Endodermal cell (in vitro differentiated cells): ENCODE data around the gene MAL. TPM values are rescaled to one million over a fixed set of nuclear protein-coding genes. Genes with fewer than 3 reads are reported as not detected.

Source experiments
- DNase-seq: peaks from one replicate; pipeline ENCODE4 v3.0.0-alpha.2; 2017
- H3K27ac ChIP-seq: 2 replicates; pipeline ENCODE4 v1.5.1; 2013; ENCODE audit warnings: mild to moderate bottlenecking, low read depth, low read length, moderate library complexity
- H3K27me3 ChIP-seq: 2 replicates; pipeline ENCODE4 v1.6.1; 2013; ENCODE audit warnings: mild to moderate bottlenecking, low read length, moderate library complexity; ENCODE audit not compliant: insufficient read depth, control insufficient read depth, poor library complexity, severe bottlenecking
- H3K36me3 ChIP-seq: 2 replicates; pipeline ENCODE4 v1.7.0; 2013; ENCODE audit warnings: mild to moderate bottlenecking, low read length, moderate library complexity; ENCODE audit not compliant: control insufficient read depth, insufficient read depth
- H3K4me1 ChIP-seq: one replicate; pipeline ENCODE4 v1.7.0; 2013; ENCODE audit warnings: low read length; ENCODE audit not compliant: control insufficient read depth, insufficient read depth
- H3K4me3 ChIP-seq: 2 replicates; pipeline ENCODE4 v1.5.1; 2013; ENCODE audit warnings: mild to moderate bottlenecking, low read length, moderate library complexity
- H3K9ac ChIP-seq: 2 replicates; pipeline ENCODE4 v1.6.1; 2013; ENCODE audit warnings: mild to moderate bottlenecking, low read length, moderate library complexity; ENCODE audit not compliant: poor library complexity, severe bottlenecking; ENCODE audit errors: extremely low read depth
- H3K9me3 ChIP-seq: 2 replicates; pipeline ENCODE4 v1.6.1; 2013; ENCODE audit warnings: mild to moderate bottlenecking, low read length, moderate library complexity; ENCODE audit not compliant: control insufficient read depth
- H3K27ac Mint-ChIP-seq: 2 replicates; pipeline ENCODE4 v1.8.0; 2020; ENCODE audit warnings: mixed read lengths
- H3K27me3 Mint-ChIP-seq: 2 replicates; pipeline ENCODE4 v1.8.0; 2021; ENCODE audit warnings: mild to moderate bottlenecking, mixed read lengths; ENCODE audit not compliant: insufficient read depth
- H3K36me3 Mint-ChIP-seq: 2 replicates; pipeline ENCODE4 v1.8.0; 2020; ENCODE audit warnings: low read depth, mixed read lengths
- H3K4me1 Mint-ChIP-seq: 2 replicates; pipeline ENCODE4 v1.8.0; 2020; ENCODE audit warnings: mixed read lengths
- H3K4me3 Mint-ChIP-seq: 2 replicates; pipeline ENCODE4 v1.8.0; 2020; ENCODE audit warnings: mild to moderate bottlenecking, moderate library complexity, mixed read lengths
- H3K9me3 Mint-ChIP-seq: 2 replicates; pipeline ENCODE4 v1.8.0; 2020; ENCODE audit warnings: mild to moderate bottlenecking, mixed read lengths
- CTCF ChIP-seq: fragments of 200-600 bp; sonication (generic); conservative IDR thresholded peaks from 2 replicates; pipeline ENCODE4 v1.5.0; 2021; ENCODE audit warnings: antibody characterized with exemption, mild to moderate bottlenecking
- WGBS, 2 experiments: methylation state at CpG; one replicate each; pipeline versions ENCODE4 v1.1.5 to v1.1.7; 2013; ENCODE audit warnings: missing lambda C conversion rate in 2 of 2, mixed read lengths in 1 of 2; ENCODE audit not compliant: insufficient coverage in 1 of 2, insufficient read length in 1 of 2; 5-methylcytosine and 5-hydroxymethylcytosine counted together
- total RNA-seq, 2 donors: library from RNA; stranded (reverse); fragmentation: NEBNext Ultra II Directional in 1 of 2; extraction: Animal tissue kit (Norgen Biotek cat#: 25700) in 1 of 2; gene quantifications; 2 replicates in 1 of 2; 3 replicates in 1 of 2; pipeline ENCODE4 v1.2.1, GENCODE V29; 2021

Gene MAL
- total RNA-seq, 2 donors from 2014 or later = not detected

GRCh38 chr2:95040426-95040825 lies 14.9 kb downstream of the MAL start:
- 69 to 73% methylated on average over 4 to 6 of the region's 6 CpGs for WGBS, 2 experiments
- no peaks in the 10 kb centered on the region for H3K36me3 ChIP-seq

GRCh38 chr2:95041060-95041823 lies 15.7 kb downstream of the MAL start:
- peaks cover 27% of the 10 kb centered on the region for H3K27me3 Mint-ChIP-seq
- Histone ChIP-seq H3K36me3 (no peaks in the 10 kb centered on the region), H3K4me3 (no peak overlapping the region), H3K4me1 (no peaks in the 10 kb centered on the region), H3K9me3 (peaks cover 6% of the 10 kb centered on the region), H3K9ac (no peak overlapping the region), H3K27me3 (no peaks in the 10 kb centered on the region), H3K27ac (no peak overlapping the region)
- no peaks in the 10 kb centered on the region for H3K36me3 Mint-ChIP-seq
- H3K4me1 Mint-ChIP-seq = no peaks in the 10 kb centered on the region
- WGBS, 2 experiments = 88 to 92% methylated on average over 10 of the region's 10 CpGs
- H3K4me3 Mint-ChIP-seq = no peak overlapping the region
- TF ChIP-seq CTCF = no peak
- peaks cover 23% of the 10 kb centered on the region for H3K9me3 Mint-ChIP-seq
- no peak overlapping the region for H3K27ac Mint-ChIP-seq
- DNase-seq = no peak

More at GRCh38 chr2:95040426-95040825, 14.9 kb downstream of the MAL start:
- DNase-seq = no peak
- no peaks in the 10 kb centered on the region for H3K4me1 ChIP-seq
- H3K4me3 ChIP-seq = no peak overlapping the region
- peaks cover 30% of the 10 kb centered on the region for H3K27me3 Mint-ChIP-seq
- peaks cover 6% of the 10 kb centered on the region for H3K9me3 ChIP-seq
- H3K9ac ChIP-seq = no peak overlapping the region
- peaks cover 24% of the 10 kb centered on the region for H3K9me3 Mint-ChIP-seq
- no peak overlapping the region for H3K4me3 Mint-ChIP-seq
- H3K4me1 Mint-ChIP-seq = no peaks in the 10 kb centered on the region
- no peaks in the 10 kb centered on the region for H3K36me3 Mint-ChIP-seq
- no peak overlapping the region for H3K27ac Mint-ChIP-seq
- no peaks in the 10 kb centered on the region for H3K27me3 ChIP-seq
- TF ChIP-seq CTCF = peak; percentile 34
- H3K27ac ChIP-seq = no peak overlapping the region

- Mint-ChIP-seq H3K27ac (no peak overlapping the region), H3K36me3 (no peaks in the 10 kb centered on the region), H3K9me3 (peaks cover 16% of the 10 kb centered on the region), H3K27me3 (peaks cover 27% of the 10 kb centered on the region), H3K4me3 (no peak overlapping the region), H3K4me1 (no peaks in the 10 kb centered on the region)
- Histone ChIP-seq H3K4me3 (no peak overlapping the region), H3K4me1 (no peaks in the 10 kb centered on the region), H3K9me3 (no peaks in the 10 kb centered on the region), H3K9ac (no peak overlapping the region), H3K27me3 (no peaks in the 10 kb centered on the region), H3K27ac (no peak overlapping the region), H3K36me3 (no peaks in the 10 kb centered on the region)
- TF ChIP-seq CTCF = no peak
- no peak for DNase-seq
- WGBS, 2 experiments = 83 to 84% methylated on average over 6 to 11 of the region's 11 CpGs
Measured at GRCh38 chr2:95041824-95042442, 16.4 kb downstream of the MAL start.
